ENCODE data around the gene MEA1. TPM values are rescaled to one million over a fixed set of nuclear protein-coding genes. Genes with fewer than 3 reads are reported as not detected.

MEA1 gene
- total RNA-seq, 1 experiment from 2014 or later: 77.6 TPM

DNA sequence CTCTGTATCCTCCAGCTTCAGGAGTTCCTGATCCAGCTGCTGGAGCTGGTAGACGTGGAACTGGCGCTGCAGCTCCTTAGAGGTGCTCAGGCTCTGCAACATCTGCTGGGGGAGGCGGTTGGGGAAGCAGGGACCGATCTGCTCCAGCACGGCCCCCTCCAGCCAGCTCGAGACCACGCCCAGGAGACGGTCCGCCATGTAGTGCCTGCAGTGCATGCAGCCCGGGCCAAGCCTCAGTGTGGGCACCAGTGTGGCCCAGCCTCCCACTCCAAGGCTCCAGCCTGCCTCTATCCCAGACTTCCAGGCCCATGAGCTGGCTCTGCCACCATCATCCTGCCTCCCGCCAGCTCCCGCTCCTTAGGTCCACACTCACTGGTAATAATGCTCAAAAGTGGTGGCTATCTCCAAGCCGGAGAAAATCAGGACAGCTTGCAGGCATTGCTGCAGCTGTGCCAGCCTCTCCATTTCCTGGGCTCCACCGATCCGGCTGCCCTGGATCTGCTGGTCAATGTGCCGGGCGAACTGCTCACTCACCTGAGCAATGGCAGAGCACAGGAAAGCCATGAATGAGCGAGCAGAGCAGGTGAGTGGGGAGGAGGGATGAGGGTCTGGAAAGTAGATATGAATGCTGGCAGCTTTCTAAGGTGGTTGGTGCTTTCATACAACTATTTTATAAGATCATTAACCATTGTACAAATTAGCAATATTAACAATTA is 27.0 kb upstream of the MEA1 start:
- ChIA-PET CTCF (no interaction called here), POLR2A (ENCODE audit: unreplicated experiment) (no interaction called here)

GRCh38 chr6:43038727-43039126 is 25.0 kb upstream of the MEA1 start:
- Histone ChIP-seq H3K9me3 (ENCODE audit: insufficient read depth, low read depth) (no peaks in the 10 kb centered on the region), H3F3A (ENCODE audit: insufficient read depth, low read depth) (peaks cover 5% of the 10 kb centered on the region), H3K4me3 (no peak overlapping the region), H3K9me2 (ENCODE audit: insufficient read depth) (no peaks in the 10 kb centered on the region), H3K4me1 (replicated peaks; ENCODE audit: insufficient read depth) (no peaks in the 10 kb centered on the region), H4K20me1 (ENCODE audit: insufficient read depth) (no peaks in the 10 kb centered on the region), H3K79me2 (ENCODE audit: low read depth) (no peaks in the 10 kb centered on the region), H3K4me2 (no peak overlapping the region), H3K36me3 (ENCODE audit: low read depth) (no peaks in the 10 kb centered on the region), H3K27ac (no peak overlapping the region), H2AFZ (no peak overlapping the region), H3K27me3 (ENCODE audit: insufficient read depth, low read depth) (no peaks in the 10 kb centered on the region)
- no peak for DNase-seq
- BruUV-seq (replicated peaks): no TSS peak
- POLR2A ChIA-PET (ENCODE audit: unreplicated experiment): no interaction called here
- intact Hi-C loops (cut with micrococcal nuclease; ENCODE audit: unreplicated experiment): no loop called here
- CTCF ChIA-PET: interaction anchor here (0.6 kb wide), 1 partner anchor 362 kb away, joined by 4 read pairs; no protein-coding TSS in a partner anchor
- TF ChIP-seq, protein P1, sequence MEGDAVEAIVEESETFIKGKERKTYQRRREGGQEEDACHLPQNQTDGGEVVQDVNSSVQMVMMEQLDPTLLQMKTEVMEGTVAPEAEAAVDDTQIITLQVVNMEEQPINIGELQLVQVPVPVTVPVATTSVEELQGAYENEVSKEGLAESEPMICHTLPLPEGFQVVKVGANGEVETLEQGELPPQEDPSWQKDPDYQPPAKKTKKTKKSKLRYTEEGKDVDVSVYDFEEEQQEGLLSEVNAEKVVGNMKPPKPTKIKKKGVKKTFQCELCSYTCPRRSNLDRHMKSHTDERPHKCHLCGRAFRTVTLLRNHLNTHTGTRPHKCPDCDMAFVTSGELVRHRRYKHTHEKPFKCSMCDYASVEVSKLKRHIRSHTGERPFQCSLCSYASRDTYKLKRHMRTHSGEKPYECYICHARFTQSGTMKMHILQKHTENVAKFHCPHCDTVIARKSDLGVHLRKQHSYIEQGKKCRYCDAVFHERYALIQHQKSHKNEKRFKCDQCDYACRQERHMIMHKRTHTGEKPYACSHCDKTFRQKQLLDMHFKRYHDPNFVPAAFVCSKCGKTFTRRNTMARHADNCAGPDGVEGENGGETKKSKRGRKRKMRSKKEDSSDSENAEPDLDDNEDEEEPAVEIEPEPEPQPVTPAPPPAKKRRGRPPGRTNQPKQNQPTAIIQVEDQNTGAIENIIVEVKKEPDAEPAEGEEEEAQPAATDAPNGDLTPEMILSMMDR (conservative IDR thresholded peaks at IDR 0.05): no peak
- TF ChIP-seq EZH2 (IDR thresholded peaks at IDR 0.05; ENCODE audit: low read depth): no peak

More for the DNA sequence above, 27.0 kb upstream of the MEA1 start:
- Histone ChIP-seq H3K27me3 (ENCODE audit: insufficient read depth, low read depth) (no peaks in the 10 kb centered on the region), H3K4me1 (replicated peaks; ENCODE audit: insufficient read depth) (no peaks in the 10 kb centered on the region), H3K9me2 (ENCODE audit: insufficient read depth) (no peaks in the 10 kb centered on the region), H3F3A (ENCODE audit: insufficient read depth, low read depth) (no peaks in the 10 kb centered on the region; the same call in 1 of the 2 replicates), H3K27ac (no peak overlapping the region), H3K4me3 (no peak overlapping the region), H2AFZ (no peak overlapping the region), H3K79me2 (ENCODE audit: low read depth) (no peaks in the 10 kb centered on the region), H3K9me3 (ENCODE audit: insufficient read depth, low read depth) (no peaks in the 10 kb centered on the region), H3K36me3 (ENCODE audit: low read depth) (no peaks in the 10 kb centered on the region), H3K4me2 (no peak overlapping the region), H4K20me1 (ENCODE audit: insufficient read depth) (no peaks in the 10 kb centered on the region)
- BruUV-seq (replicated peaks): no TSS peak
- no peak for DNase-seq
- intact Hi-C loops (cut with micrococcal nuclease; ENCODE audit: unreplicated experiment): no loop called here
- TF ChIP-seq, protein P1 (conservative IDR thresholded peaks at IDR 0.05): no peak
- no peak for TF ChIP-seq EZH2 (IDR thresholded peaks at IDR 0.05; ENCODE audit: low read depth)

GRCh38 chr6:43037706-43038105 is 24.0 kb upstream of the MEA1 start:
- Histone ChIP-seq H3K27me3 (ENCODE audit: insufficient read depth, low read depth) (no peaks in the 10 kb centered on the region), H3K9me3 (ENCODE audit: insufficient read depth, low read depth) (no peaks in the 10 kb centered on the region), H3K9me2 (ENCODE audit: insufficient read depth) (no peaks in the 10 kb centered on the region), H3K4me3 (no peak overlapping the region), H3K79me2 (ENCODE audit: low read depth) (no peaks in the 10 kb centered on the region), H2AFZ (no peak overlapping the region), H4K20me1 (ENCODE audit: insufficient read depth) (no peaks in the 10 kb centered on the region), H3K4me1 (replicated peaks; ENCODE audit: insufficient read depth) (no peaks in the 10 kb centered on the region), H3K36me3 (ENCODE audit: low read depth) (no peaks in the 10 kb centered on the region), H3K4me2 (no peak overlapping the region), H3F3A (ENCODE audit: insufficient read depth, low read depth) (peaks cover 10% of the 10 kb centered on the region), H3K27ac (no peak overlapping the region)
- TF ChIP-seq, protein P1 (conservative IDR thresholded peaks at IDR 0.05): no peak
- no peak for TF ChIP-seq EZH2 (IDR thresholded peaks at IDR 0.05; ENCODE audit: low read depth)
- BruUV-seq (replicated peaks): no TSS peak
- intact Hi-C loops (cut with micrococcal nuclease; ENCODE audit: unreplicated experiment): no loop called here
- CTCF ChIA-PET: no interaction called here
- POLR2A ChIA-PET (ENCODE audit: unreplicated experiment): no interaction called here
- DNase-seq: no peak

Data from PC-9 (cell line).